Stomach (tissue), 9 donors: ENCODE data around the gene LUZP1. TPM values are rescaled to one million over a fixed set of nuclear protein-coding genes. Genes with fewer than 3 reads are reported as not detected.

Experiments used
- DNase-seq, 2 donors: peaks; one replicate each; pipeline versions ENCODE4 v3.0.0 to v3.0.0-alpha.2; 2013 to 2019
- H3K27ac ChIP-seq, 5 donors: fragments of 200-600 bp in 4 of 5; sonication (generic) in 4 of 5; one replicate each; pipeline ENCODE4 v1.5.1; 2013 to 2019; ENCODE audit warnings: mild to moderate bottlenecking in 1 of 5, moderate library complexity in 1 of 5
- H3K27me3 ChIP-seq, 3 donors: fragments of 200-600 bp; sonication (generic); one replicate each; pipeline ENCODE4 v1.5.1; 2017 to 2019; ENCODE audit warnings: mixed run types in 1 of 3
- H3K36me3 ChIP-seq, 4 donors: fragments of 200-600 bp; sonication (generic); 1 replicate in 3 of 4; 2 replicates in 1 of 4; pipeline ENCODE4 v1.5.1; 2016 to 2019
- H3K4me1 ChIP-seq, 4 donors: fragments of 200-600 bp; sonication (generic); one replicate each; pipeline ENCODE4 v1.5.1; 2016 to 2019
- H3K4me3 ChIP-seq, 4 donors: fragments of 200-600 bp; sonication (generic) in 3 of 4; one replicate each; pipeline ENCODE4 v1.5.1; 2016 to 2019; ENCODE audit warnings: mild to moderate bottlenecking in 1 of 4
- H3K9me3 ChIP-seq, 4 donors: fragments of 200-600 bp; sonication (generic); one replicate each; pipeline ENCODE4 v1.5.1; 2016 to 2019
- EP300 ChIP-seq: sonication (generic); formaldehyde crosslinking; IDR thresholded peaks from one replicate; pipeline ENCODE4 v1.6.1; 2017; ENCODE audit warnings: antibody characterized with exemption
- POLR2A ChIP-seq, 4 donors: fragments of 450-650 bp; IDR thresholded peaks; one replicate each; pipeline ENCODE4 v1.6.1; 2016; ENCODE audit warnings: antibody characterized with exemption in 4 of 4, control low read depth in 2 of 4, mild to moderate bottlenecking in 1 of 4, moderate library complexity in 1 of 4
- POLR2AphosphoS5 ChIP-seq, 3 donors: sonication (generic); formaldehyde crosslinking; IDR thresholded peaks; one replicate each; pipeline ENCODE4 v1.6.1; 2016; ENCODE audit warnings: antibody characterized with exemption in 3 of 3
- whole genome bisulfite sequencing, 5 donors: extraction: QIAGEN DNeasy Blood & Tissue Kit in 3 of 5; methylation state at CpG; one replicate each; pipeline versions ENCODE4 v1.1.5 to v1.1.7; 2013 to 2018; 5-methylcytosine and 5-hydroxymethylcytosine counted together
- intact Hi-C: fragments of 100-400 bp; cut with DNase I; formaldehyde crosslinking; loops from one replicate; pipeline ENCODE4 v1.15.1; 2023; ENCODE audit warnings: low total_unique reads
- polyA plus RNA-seq, 3 donors: library from polyadenylated mRNA; stranded (reverse); fragments of 200-250 nt; gene quantifications; one replicate each; pipeline ENCODE4 v1.2.3, GENCODE V29; 2013
- total RNA-seq, 5 donors: library from RNA; depleted of rRNA; stranded (reverse); fragments of >200 nt; gene quantifications; one replicate each; pipeline versions ENCODE4 v1.1.0 to v1.2.3, GENCODE V29; 2014 to 2016
- TF ChIP-seq, protein P1 (sequence below), 7 experiments: fragments of 450-650 bp in 4 of 7; fragments of 200-600 bp in 3 of 7; sonication (generic) in 3 of 7; IDR thresholded peaks; one replicate each; pipeline ENCODE4 v1.5.1; 2016 to 2019; ENCODE audit warnings: antibody characterized with exemption in 7 of 7, control low read depth in 2 of 7, mild to moderate bottlenecking in 1 of 7
- donor health status: healthy with polysubstance abuse.
- donor health status: Bipolar disorder and iron deficiency.
- donor health status: healthy.

Gene LUZP1
- total and polyA plus RNA-seq, 8 donors: 2.6 to 20.4 (median 13.4) TPM

DNA sequence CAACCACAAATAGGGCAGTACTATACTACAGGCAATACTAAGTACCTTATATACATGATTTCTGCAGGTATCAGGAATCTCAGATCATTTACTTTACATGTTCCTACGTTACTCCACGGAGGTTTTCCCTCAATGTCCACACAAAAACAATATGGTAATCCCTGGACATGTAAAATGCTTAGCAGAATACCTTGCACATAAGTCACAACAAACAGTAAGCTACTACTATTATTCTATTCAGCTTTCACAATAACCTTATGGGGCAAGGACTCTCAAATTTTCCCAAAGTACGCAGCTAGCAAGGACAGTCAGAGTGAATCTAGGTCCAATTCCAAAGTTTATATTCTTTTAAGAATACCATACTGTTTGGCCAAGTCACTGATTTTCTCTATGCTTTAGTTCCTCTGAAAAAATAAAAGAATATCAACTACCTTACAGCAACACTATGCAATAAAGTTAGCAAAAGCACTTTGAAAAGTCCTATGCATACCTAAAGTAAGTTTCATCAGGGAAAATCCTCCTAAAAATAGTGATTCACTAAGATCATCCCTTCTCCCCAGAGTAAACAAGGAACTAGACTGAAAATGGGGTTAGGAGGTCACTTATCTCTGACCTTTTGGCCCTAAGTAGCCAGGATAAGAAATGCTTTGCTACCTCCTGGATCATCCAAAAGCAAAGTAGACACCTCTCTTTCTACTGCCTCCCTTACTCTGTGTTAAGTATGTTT, 67.4 kb downstream of the LUZP1 start:
- TF ChIP-seq POLR2A (IDR thresholded peaks at IDR 0.05) (no peak), EP300 (no peak), POLR2AphosphoS5 (IDR thresholded peaks at IDR 0.05) (no peak)
- TF ChIP-seq, protein P1, sequence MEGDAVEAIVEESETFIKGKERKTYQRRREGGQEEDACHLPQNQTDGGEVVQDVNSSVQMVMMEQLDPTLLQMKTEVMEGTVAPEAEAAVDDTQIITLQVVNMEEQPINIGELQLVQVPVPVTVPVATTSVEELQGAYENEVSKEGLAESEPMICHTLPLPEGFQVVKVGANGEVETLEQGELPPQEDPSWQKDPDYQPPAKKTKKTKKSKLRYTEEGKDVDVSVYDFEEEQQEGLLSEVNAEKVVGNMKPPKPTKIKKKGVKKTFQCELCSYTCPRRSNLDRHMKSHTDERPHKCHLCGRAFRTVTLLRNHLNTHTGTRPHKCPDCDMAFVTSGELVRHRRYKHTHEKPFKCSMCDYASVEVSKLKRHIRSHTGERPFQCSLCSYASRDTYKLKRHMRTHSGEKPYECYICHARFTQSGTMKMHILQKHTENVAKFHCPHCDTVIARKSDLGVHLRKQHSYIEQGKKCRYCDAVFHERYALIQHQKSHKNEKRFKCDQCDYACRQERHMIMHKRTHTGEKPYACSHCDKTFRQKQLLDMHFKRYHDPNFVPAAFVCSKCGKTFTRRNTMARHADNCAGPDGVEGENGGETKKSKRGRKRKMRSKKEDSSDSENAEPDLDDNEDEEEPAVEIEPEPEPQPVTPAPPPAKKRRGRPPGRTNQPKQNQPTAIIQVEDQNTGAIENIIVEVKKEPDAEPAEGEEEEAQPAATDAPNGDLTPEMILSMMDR (IDR thresholded peaks at IDR 0.05): no peak
- Histone ChIP-seq H3K4me1 (peaks cover 16 to 65% (median 42%) of the 10 kb centered on the region in 4 donors), H3K4me3 (no peak overlapping the region), H3K36me3 (peaks cover 0 to 3% (median 2%) of the 10 kb centered on the region in 4 donors), H3K9me3 (no peaks in the 10 kb centered on the region), H3K27ac (peak overlapping the region in 3 of 5 donors; percentile 63 to 76 (median 63)), H3K27me3 (no peaks in the 10 kb centered on the region)
- intact Hi-C loops: no loop called here
- no peak for DNase-seq
- WGBS, 5 donors: 79 to 91% (median 90%) methylated on average over 3 of the region's 3 CpGs

DNA sequence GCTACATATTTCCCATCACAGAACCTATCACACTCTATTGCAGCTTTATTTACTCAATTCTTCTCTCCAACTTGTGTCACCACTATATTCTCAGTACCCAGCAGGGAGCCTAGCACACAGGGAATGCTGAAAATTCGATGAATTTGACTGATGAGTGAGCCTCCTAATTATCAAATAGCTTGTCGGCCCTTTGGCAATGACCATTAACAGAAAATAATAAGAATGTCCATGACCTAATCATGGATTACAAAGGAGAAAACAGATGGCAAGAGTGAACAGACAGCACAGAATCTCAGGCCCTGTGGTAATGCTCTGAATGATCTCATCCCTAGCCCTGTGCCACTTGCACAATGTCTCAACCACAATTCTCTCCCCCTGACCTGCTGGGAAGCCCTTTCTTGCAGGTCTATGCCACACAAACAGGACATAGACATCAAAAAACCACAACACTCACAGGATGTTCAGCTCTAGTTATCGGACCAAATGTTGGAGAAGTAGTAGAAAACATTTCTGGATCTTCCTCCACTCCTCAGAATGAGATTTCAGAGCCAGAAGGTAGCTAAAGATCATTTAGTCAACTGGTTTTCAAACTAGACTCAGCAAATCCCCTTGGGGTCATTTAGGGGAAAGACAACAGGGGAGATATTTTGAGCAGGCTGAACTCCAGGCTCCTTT, 68.4 kb downstream of the LUZP1 start:
- WGBS, 5 donors: 52 to 65% (median 60%) methylated on average over 3 of the region's 3 CpGs
- H3K27ac ChIP-seq: peak overlapping the region in 4 of 5 donors; percentile 14 to 63 (median 52)
- intact Hi-C loops: no loop called here
- peak; percentile 30 to 41 for DNase-seq
- H3K4me3 ChIP-seq: no peak overlapping the region
- peaks cover 16 to 65% (median 42%) of the 10 kb centered on the region in 4 donors for H3K4me1 ChIP-seq
- TF ChIP-seq, protein P1 (IDR thresholded peaks at IDR 0.05): no peak
- peak in 2 of 3 donors; percentile 23 to 61 for TF ChIP-seq POLR2AphosphoS5 (IDR thresholded peaks at IDR 0.05)
- no peaks in the 10 kb centered on the region for H3K36me3 ChIP-seq
- no peaks in the 10 kb centered on the region for H3K27me3 ChIP-seq
- no peaks in the 10 kb centered on the region for H3K9me3 ChIP-seq

DNA sequence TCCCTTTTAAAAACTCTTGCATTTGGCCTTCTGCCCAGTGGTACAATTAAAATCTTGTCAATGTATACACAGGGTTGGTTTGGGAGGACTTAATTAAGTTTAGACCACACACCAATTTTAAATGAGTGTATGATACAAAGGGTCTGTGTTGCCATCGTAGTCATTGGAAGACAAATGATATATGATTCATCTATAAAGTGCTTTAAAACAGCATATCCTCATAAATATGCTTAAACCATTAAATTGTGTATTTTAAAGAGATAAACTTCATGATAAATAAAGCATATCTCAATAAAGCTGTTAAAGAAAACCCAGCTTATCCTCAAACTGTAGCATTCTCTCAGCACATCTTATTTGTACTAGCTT, 69.5 kb downstream of the LUZP1 start:
- peaks cover 16 to 62% (median 42%) of the 10 kb centered on the region in 4 donors for H3K4me1 ChIP-seq
- intact Hi-C loops: loop anchor here (5.0 kb wide), 1 partner anchor 88 kb away; no protein-coding TSS in a partner anchor
- WGBS, 5 donors: 88 to 100% (median 99%) methylated on average over 1 of the region's 1 CpG
- DNase-seq: no peak
- H3K4me3 ChIP-seq: no peak overlapping the region
- H3K36me3 ChIP-seq: peaks cover 2 to 4% (median 2%) of the 10 kb centered on the region in 4 donors
- H3K27ac ChIP-seq: peak overlapping the region in 2 of 5 donors; percentile 44 to 48
- TF ChIP-seq, protein P1 (IDR thresholded peaks at IDR 0.05): no peak
- TF ChIP-seq POLR2A (IDR thresholded peaks at IDR 0.05) (no peak), POLR2AphosphoS5 (IDR thresholded peaks at IDR 0.05) (no peak), EP300 (no peak)
- no peaks in the 10 kb centered on the region for H3K27me3 ChIP-seq
- H3K9me3 ChIP-seq: no peaks in the 10 kb centered on the region

DNA sequence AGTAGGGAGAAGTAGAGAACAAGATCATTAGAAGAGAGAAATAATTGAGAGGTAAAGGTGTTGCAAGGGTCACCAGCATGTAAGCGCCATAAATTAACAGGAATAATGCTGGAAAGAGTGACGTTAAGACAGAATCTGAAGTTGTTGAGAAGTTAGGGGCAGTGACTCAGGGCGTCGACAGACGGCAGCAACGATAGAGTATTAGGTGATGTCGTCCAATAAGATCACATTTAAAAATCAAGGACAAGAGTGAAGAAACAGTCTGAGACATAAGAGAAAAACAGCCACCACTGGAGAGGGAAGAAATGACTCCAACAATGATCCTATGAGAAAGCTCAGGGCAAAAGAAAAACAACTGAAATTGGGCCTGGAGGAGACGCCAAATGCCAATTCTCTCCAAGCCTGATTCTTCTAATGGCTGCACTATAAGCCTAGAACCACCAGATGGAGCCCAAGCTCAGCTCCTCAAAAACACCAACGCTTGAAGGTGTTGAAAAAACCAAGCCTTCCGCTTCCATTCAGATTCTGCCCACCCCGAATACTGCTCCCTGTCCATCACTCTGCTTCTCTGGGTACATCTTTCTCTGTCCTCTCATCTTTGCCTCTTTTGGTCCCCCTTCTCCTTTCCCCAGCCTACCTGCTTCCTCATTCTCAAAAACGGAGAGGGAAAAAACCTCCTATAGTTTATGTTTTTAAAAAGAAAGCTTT, 70.0 kb downstream of the LUZP1 start:
- WGBS, 5 donors: 49 to 56% (median 51%) methylated on average over 12 of the region's 12 CpGs
- Histone ChIP-seq H3K36me3 (peaks cover 6 to 9% (median 8%) of the 10 kb centered on the region in 4 donors), H3K4me1 (peaks cover 16 to 58% (median 42%) of the 10 kb centered on the region in 4 donors), H3K9me3 (no peaks in the 10 kb centered on the region), H3K27me3 (no peaks in the 10 kb centered on the region), H3K4me3 (no peak overlapping the region), H3K27ac (peak overlapping the region in 1 of 5 donors; percentile 44)
- intact Hi-C loops: loop anchor here (5.0 kb wide), 1 partner anchor 89 kb away; no protein-coding TSS in a partner anchor
- TF ChIP-seq, protein P1 (IDR thresholded peaks at IDR 0.05): peak in 5 of 7 experiments; percentile 86 to 92 (median 88)
- no peak for TF ChIP-seq POLR2A (IDR thresholded peaks at IDR 0.05)
- TF ChIP-seq EP300: no peak
- TF ChIP-seq POLR2AphosphoS5 (IDR thresholded peaks at IDR 0.05): peak in 1 of 3 donors; percentile 40
- DNase-seq: peak; percentile 66 to 90
